HG03280 (cell line): ENCODE data around the gene PMS1.
"Not testable (repeated sequence)": the region's sequence is repeated elsewhere in the genome, so short reads cannot be mapped to it uniquely, and the experiment has no call there.

Experiments used
- ATAC-seq: cut with Tn5 transposase; IDR thresholded peaks from one replicate; pipeline ENCODE4 v1.9.1; 2021; ENCODE audit warnings: mild to moderate bottlenecking, moderate library complexity; ENCODE audit not compliant: unreplicated experiment

Gene PMS1

DNA sequence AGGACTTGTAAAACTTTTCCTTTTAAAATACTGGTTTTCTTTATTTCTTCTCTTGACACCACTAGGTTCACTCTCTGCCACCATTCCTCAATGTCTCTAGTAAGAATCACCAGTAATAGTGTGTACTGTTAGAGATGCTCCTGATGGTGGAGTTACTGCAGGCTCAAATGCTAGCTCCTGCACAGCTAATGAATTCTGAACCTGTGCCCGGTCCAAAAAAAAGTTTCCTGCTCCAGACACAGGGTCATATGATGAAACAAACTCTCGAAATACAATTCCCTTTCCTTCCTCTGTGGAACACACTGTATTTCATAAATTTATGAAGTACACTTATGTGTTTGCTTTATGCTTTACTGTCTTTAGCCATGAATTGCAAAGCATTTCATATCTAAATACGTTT, 19.2 kb downstream of the PMS1 start:
- no peak for ATAC-seq

- ATAC-seq = no peak
These were observed 34.2 kb downstream of the PMS1 start for GRCh38 chr2:189818249-189819038.

DNA sequence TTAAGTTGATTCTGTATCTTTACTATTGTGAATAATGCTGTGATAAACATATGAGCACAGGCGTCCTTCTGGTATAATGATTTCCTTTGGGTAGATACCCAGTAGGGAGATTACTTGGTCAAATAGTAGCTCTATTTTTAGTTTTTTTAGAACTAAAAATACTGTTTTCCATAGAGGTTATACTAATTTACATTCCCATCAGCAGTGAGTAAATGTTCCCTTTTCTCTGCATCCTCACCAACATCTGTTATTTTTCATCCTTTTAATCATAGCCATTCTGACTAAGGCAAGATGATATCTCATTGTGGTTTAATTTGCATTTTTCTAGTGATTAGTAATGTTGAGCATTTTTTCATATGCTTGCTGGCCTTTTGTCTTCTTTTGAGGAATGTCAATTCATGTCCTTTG, 35.1 kb downstream of the PMS1 start:
- ATAC-seq = no peak

- no peak for ATAC-seq
These were observed 37.9 kb downstream of the PMS1 start for GRCh38 chr2:189821953-189822748.

DNA sequence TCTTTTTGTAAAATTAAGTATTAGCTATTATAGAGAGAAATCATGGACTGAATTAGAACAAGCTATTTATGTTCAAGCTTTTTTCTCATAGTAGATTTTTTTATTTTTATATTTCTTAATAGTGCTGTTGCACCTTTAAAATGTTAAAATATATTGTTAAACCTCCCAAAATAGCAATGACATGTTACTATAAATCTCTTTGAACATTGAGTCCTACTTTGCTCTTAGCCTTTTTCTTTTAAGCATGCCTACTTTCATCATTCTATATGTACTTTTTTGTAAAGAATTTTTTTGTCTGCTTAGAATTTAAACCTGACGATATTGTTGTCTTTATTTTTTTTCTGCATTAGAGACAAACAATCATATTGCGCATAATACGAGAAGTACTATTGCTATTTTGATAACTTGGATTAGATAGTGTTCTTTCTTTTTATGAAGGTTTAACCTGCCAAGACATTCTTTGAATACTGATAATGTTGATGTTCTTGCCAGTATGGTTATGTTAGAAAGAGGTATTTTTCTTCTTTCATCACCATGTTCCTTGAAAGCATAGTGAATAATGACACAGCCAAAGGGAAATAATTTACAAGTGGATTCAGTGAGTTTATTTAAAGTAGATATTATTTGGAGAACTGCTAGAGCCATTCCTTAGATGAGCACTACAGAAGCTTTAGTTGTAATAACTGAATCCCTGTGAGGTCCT, 40.6 kb downstream of the PMS1 start:
- ATAC-seq = no peak

- no peak for ATAC-seq
These were observed 41.8 kb downstream of the PMS1 start for GRCh38 chr2:189826039-189826438.

DNA sequence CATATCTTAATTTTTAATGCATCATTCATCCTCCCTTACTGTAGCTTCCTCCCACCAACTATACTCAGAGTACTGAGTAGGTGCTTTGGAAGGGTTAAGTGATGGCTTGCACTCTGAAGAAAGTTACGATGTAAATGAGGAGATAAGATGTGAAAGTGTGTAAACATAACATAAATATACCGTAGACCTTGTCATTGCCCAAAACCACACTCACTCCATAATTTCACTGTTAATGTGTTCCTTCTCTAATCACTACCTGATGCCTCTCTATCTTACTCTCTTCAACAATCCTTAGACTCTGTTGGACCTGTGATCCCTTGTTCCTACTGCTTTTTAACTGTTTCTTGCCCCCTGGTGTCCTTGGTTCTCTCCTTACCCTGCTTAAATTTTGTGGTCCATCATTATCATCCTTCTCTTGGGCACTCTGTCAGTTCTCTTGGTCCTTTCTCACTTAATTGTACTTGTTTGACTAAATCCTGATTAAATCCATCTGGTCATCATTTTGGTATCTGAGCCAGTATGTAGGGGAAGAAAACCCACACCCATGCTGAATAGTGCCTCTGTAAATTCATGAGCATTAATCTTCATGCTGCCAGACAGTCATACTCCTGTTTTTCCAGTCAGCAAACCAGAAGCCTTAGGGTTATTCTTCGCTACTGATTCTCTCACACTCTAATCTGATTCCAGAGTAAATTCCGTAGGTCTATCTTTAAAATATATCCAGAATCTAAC, 45.0 kb downstream of the PMS1 start:
- ATAC-seq = no peak

DNA sequence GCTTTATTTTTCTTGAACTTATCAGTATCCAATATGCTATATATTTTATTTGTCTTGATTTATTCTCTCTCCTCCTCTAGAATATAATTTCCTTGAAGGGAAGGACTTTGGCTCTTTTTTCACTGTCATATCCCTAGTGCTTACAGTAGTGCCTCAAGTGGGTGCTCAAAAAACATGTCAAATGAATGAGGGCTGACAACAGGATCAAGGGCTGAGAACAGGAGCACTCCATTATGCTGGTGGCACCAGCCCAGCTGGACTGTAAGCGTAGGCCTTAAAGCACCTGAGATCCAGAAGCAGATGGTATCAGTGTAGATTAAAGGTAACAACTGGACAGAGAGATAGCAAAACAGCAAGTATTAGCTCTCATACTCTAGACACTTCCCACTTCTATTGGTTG, 46.3 kb downstream of the PMS1 start:
- no peak for ATAC-seq

DNA sequence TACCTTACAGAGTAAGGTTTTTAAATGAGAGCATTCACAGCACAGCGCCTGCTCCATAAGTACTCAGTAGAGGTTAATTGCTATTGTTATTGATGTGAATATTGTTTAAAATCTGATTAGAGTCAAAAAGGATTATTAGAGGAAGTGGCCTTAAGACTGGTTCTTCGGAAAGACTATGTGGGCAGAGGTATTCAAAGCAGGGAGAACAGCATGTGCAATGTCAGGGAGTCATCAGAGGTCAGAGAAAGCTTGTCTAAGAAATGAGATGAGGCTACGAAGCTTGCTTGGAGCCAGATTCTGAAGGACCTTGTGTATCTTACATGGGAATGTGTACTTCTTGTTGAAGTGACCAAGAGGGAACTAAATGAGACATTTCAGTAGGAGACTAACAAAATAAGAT, 49.8 kb downstream of the PMS1 start:
- ATAC-seq = no peak

DNA sequence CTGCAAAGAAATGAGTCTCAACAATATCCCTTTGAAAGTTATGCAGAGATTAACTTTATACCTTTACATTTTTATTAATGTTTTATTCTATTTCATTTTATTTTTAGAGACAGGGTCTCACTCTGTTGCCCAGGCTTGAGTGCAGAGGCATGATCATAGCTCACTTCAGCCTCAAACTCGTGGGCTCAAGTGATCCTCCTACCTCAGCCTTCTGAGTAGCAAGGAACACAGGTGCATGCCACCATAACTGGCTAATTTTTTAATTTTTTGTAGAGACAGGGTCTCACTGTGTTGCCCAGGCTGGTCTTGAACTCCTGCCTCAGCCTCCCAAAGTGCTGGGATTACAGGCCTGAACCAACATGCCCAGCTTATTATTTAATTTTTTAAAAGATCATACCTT, 50.4 kb downstream of the PMS1 start:
- ATAC-seq = not testable (repeated sequence)

DNA sequence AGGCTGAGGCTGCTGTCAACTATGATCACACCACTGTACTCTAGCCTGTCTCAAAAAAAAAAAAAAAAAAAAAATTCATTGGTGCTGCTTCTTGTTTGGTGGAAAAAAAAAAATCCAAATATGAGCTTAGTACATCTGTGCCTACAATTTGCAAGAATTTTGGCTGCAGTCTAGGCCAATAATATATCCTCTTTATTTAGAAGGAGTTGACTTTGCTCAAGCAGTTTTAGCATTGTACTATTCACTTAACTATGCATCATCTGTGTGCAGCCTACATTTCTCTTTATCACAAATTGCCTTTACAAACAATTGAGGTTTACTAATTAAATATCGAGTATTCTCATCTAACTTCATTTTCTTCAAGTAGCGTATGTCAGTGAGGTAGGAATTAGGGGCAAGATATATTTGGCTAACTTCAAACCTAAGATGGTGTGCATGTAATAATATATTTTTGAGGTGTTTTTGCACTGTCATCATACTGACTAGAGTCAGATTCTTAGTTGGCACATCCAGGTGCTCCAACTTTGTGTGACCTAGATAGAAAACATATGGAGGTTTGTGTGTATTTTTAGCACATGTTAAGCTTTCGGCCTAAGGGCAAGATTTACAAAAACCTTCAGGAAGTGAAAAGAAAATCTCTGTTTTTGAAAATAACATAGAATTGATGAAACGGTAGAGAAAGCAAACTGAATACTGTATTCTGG, 51.8 kb downstream of the PMS1 start:
- no peak for ATAC-seq

GRCh38 chr2:189836644-189837043, 52.4 kb downstream of the PMS1 start:
- no peak for ATAC-seq

- no peak for ATAC-seq
These were observed 53.1 kb downstream of the PMS1 start for GRCh38 chr2:189837326-189837725.

DNA sequence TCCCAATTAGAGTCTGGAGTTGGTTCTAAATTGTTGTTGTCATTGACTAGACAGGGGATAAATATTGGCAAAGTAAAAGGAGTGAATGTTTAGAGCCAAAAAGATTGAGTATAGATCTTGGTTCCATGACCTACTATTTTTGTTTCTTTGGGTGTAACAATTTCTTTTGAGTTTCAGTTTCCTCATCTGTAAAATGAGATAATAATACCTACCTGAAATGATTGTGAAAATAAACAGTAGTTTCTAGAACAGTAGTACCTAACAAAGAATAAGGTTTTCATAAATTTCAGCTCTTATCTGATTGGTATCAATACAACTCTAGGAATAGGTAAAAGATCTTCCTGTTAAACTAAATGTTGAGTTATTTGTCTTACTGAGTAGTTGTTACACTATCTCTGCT, 56.8 kb downstream of the PMS1 start:
- no peak for ATAC-seq

- no peak for ATAC-seq
These were observed 64.0 kb downstream of the PMS1 start for GRCh38 chr2:189848276-189848675.

DNA sequence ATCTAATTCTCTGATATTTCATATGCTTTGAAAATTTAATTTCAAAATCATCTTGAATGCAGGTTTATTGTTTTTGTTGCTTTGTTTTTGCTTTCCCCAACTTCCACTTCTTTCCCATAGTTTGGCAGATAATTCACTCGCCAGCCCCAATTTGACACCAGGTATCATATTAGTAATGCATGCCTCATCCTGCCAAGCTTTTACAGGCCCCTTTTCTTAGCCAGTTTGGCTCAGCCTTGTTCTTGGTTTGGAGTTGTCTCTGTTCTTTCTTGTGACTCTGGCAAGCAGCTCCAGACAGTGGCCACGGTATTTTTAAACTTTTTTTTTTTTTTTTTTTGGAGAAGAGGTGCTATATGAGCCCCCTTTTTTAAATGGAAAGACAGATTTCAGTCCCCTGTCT, 65.3 kb downstream of the PMS1 start:
- ATAC-seq = no peak

DNA sequence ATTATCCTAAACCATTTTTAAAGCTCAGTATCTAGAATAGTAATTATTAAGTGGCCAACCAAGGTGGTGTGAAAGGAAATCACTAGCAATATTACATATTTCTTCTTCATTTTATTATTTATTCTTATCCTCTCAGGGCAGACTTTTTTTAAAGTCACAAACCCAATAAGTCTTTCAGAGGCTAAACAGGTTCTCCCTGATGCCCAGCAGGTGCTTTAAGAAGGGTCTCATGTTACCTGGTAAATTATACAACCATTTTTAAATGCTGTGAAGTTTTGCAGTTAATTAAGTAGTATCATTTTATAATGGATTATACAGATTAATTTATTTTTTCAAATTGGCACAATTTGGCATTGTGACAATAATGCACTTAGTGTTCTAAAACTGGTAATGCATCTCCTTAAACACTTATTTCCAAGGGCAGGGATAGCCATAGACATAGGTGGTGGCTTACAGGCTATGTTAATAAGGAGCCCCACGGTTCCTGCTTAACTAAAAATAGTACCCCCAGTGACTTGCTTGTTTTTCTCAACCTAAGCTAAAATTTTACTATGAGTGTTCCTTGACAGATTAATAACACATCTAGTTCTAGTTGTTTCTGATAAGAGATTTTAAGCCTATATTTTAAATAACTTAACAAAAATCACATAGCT, 67.0 kb downstream of the PMS1 start:
- no peak for ATAC-seq

DNA sequence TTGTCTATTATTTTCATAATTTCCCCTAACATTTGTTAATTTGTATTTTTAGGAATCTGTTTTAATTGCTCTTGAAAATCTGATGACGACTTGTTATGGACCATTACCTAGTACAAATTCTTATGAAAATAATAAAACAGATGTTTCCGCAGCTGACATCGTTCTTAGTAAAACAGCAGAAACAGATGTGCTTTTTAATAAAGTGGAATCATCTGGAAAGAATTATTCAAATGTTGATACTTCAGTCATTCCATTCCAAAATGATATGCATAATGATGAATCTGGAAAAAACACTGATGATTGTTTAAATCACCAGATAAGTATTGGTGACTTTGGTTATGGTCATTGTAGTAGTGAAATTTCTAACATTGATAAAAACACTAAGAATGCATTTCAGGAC, 69.9 kb downstream of the PMS1 start:
- ATAC-seq = no peak

GRCh38 chr2:189854940-189855339, 70.7 kb downstream of the PMS1 start:
- ATAC-seq = no peak

GRCh38 chr2:189858291-189858690, 74.0 kb downstream of the PMS1 start:
- ATAC-seq = no peak
